GM06990 (cell line): ENCODE data around the gene PGM2L1.

Experiments
- DNase-seq: peaks from one replicate; pipeline ENCODE4 v3.0.0-alpha.2; 2011; ENCODE audit not compliant: insufficient read length; ENCODE audit errors: extremely low read depth
- H3K27me3 ChIP-seq: replicated peaks from 2 replicates; pipeline ENCODE4 v1.6.0; 2011; ENCODE audit warnings: low read length; ENCODE audit not compliant: control insufficient read depth, insufficient read depth
- H3K36me3 ChIP-seq: 2 replicates; pipeline ENCODE4 v1.5.1; 2011; ENCODE audit warnings: low read length; ENCODE audit not compliant: control insufficient read depth, insufficient read depth
- H3K4me3 ChIP-seq: replicated peaks from 2 replicates; pipeline ENCODE4 v1.5.1; 2011; ENCODE audit warnings: low read depth, mild to moderate bottlenecking, control low read depth, low read length
- CTCF ChIP-seq: IDR thresholded peaks from 2 replicates; pipeline ENCODE4 v1.5.1; 2011; ENCODE audit warnings: low read length, control low read depth, mild to moderate bottlenecking, inconsistent platforms; ENCODE audit not compliant: insufficient read depth, poor library complexity, severe bottlenecking

Gene PGM2L1

GRCh38 chr11:74412321-74412720, 14.1 kb upstream of the PGM2L1 start:
- no peaks in the 10 kb centered on the region for H3K36me3 ChIP-seq
- DNase-seq: no peak

GRCh38 chr11:74409633-74410032, 11.4 kb upstream of the PGM2L1 start:
- TF ChIP-seq CTCF: no peak
- DNase-seq: no peak

More at GRCh38 chr11:74412321-74412720, 14.1 kb upstream of the PGM2L1 start:
- TF ChIP-seq CTCF: no peak
- no peak overlapping the region for H3K4me3 ChIP-seq
- no peaks in the 10 kb centered on the region; the same call in 1 of the 2 replicates for H3K27me3 ChIP-seq

GRCh38 chr11:74403607-74404321, 5.5 kb upstream of the PGM2L1 start:
- H3K4me3 ChIP-seq: no peak overlapping the region
- no peak for DNase-seq
- TF ChIP-seq CTCF: no peak
- no peaks in the 10 kb centered on the region for H3K27me3 ChIP-seq
- no peaks in the 10 kb centered on the region for H3K36me3 ChIP-seq

More at GRCh38 chr11:74409633-74410032, 11.4 kb upstream of the PGM2L1 start:
- Histone ChIP-seq H3K27me3 (no peaks in the 10 kb centered on the region; the same call in 1 of the 2 replicates), H3K4me3 (no peak overlapping the region), H3K36me3 (no peaks in the 10 kb centered on the region)

GRCh38 chr11:74400606-74401005, 2.4 kb upstream of the PGM2L1 start:
- TF ChIP-seq CTCF: no peak
- no peaks in the 10 kb centered on the region for H3K36me3 ChIP-seq
- no peak overlapping the region for H3K4me3 ChIP-seq
- no peak for DNase-seq
- no peaks in the 10 kb centered on the region for H3K27me3 ChIP-seq

GRCh38 chr11:74397501-74398243, 561 bp downstream of the PGM2L1 start:
- Histone ChIP-seq H3K4me3 (peak overlapping the region; percentile 73), H3K27me3 (no peaks in the 10 kb centered on the region), H3K36me3 (no peaks in the 10 kb centered on the region)
- TF ChIP-seq CTCF: no peak
- peak; percentile 42 for DNase-seq
